SU-DHL-6 (cell line): ENCODE data around the gene BHMT.

ENCODE experiments used
- H2AFZ ChIP-seq: fragments of 200-600 bp; sonication (generic); 2 replicates; pipeline ENCODE4 v1.6.1; 2014; ENCODE audit warnings: low read depth, mild to moderate bottlenecking, moderate library complexity, mixed read lengths, antibody characterized with exemption, low read length; ENCODE audit not compliant: severe bottlenecking
- H3F3A ChIP-seq: fragments of 200-600 bp; shearing (Covaris generic); 2 replicates; pipeline ENCODE4 v1.6.0; 2016; ENCODE audit warnings: antibody characterized with exemption, mild to moderate bottlenecking; ENCODE audit not compliant: insufficient read depth
- H3K27ac ChIP-seq: fragments of 200-600 bp; sonication (generic); 2 replicates; pipeline ENCODE4 v1.5.1; 2016; ENCODE audit warnings: low read depth, mild to moderate bottlenecking, low read length, moderate library complexity, mixed read lengths
- H3K27me3 ChIP-seq: fragments of 200-600 bp; sonication (generic), shearing (Covaris generic); 2 replicates; pipeline ENCODE4 v1.6.0; 2014; ENCODE audit warnings: mild to moderate bottlenecking, low read length
- H3K36me3 ChIP-seq: fragments of 200-600 bp; sonication (generic); 2 replicates; pipeline ENCODE4 v1.6.1; 2014; ENCODE audit warnings: mild to moderate bottlenecking, low read length, mixed read lengths
- H3K4me2 ChIP-seq: fragments of 300-600, 200-600 bp; shearing (Covaris generic), sonication (generic); 2 replicates; pipeline ENCODE4 v1.6.0; 2014; ENCODE audit warnings: low read length, low read depth, mild to moderate bottlenecking; ENCODE audit not compliant: poor library complexity, severe bottlenecking
- H3K4me3 ChIP-seq: fragments of 200-600 bp; sonication (generic); 2 replicates; pipeline ENCODE4 v1.5.1; 2014; ENCODE audit warnings: antibody characterized with exemption, low read length, mild to moderate bottlenecking, mixed read lengths; ENCODE audit not compliant: insufficient read depth, poor library complexity, severe bottlenecking
- H3K79me2 ChIP-seq: fragments of 200-600 bp; sonication (generic); 2 replicates; pipeline ENCODE4 v1.6.1; 2014; ENCODE audit warnings: mild to moderate bottlenecking, low read length, moderate library complexity; ENCODE audit not compliant: insufficient read depth
- H3K9ac ChIP-seq: fragments of 200-600 bp; sonication (generic); 2 replicates; pipeline ENCODE4 v1.7.0; 2014; ENCODE audit warnings: mild to moderate bottlenecking, low read length
- H3K9me2 ChIP-seq: fragments of 200-600 bp; sonication (generic); replicated peaks from 2 replicates; pipeline ENCODE4 v1.6.1; 2014; ENCODE audit warnings: low read length; ENCODE audit not compliant: insufficient read depth
- H3K9me3 ChIP-seq: fragments of 200-600 bp; sonication (generic); 2 replicates; pipeline ENCODE4 v1.6.1; 2014; ENCODE audit warnings: low read length, mixed read lengths; ENCODE audit not compliant: insufficient read depth
- H4K20me1 ChIP-seq: fragments of 200-600 bp; sonication (generic); 2 replicates; pipeline ENCODE4 v1.6.1; 2014; ENCODE audit warnings: low read depth, mild to moderate bottlenecking, antibody characterized with exemption, low read length, moderate library complexity, mixed read lengths
- CTCF ChIP-seq: fragments of 200-600 bp; sonication (generic); IDR thresholded peaks from one replicate; pipeline ENCODE4 v1.5.1; 2017; ENCODE audit warnings: antibody characterized with exemption, mild to moderate bottlenecking, low read length, moderate library complexity; ENCODE audit not compliant: insufficient read depth, poor library complexity, severe bottlenecking
- EZH2phosphoT487 ChIP-seq: fragments of 200-600 bp; sonication (generic), shearing (Covaris generic); conservative IDR thresholded peaks from 2 replicates; pipeline ENCODE4 v1.6.1; 2018; ENCODE audit warnings: mild to moderate bottlenecking, antibody characterized with exemption, low read length, moderate library complexity, mixed read lengths

Gene BHMT

GRCh38 chr5:79111387-79111959 lies at the start of gene BHMT:
Gene BHMT, plus strand, starts transcription at chr5:79111809. Its CDS starts 77 bp downstream, at chr5:79111886.
- Histone ChIP-seq H3K9ac (no peak within 1 kb of the TSS), H3K79me2 (no peaks in the 10 kb centered on the region), H3K27me3 (no peaks in the 10 kb centered on the region), H4K20me1 (no peaks in the 10 kb centered on the region), H3K4me2 (no peak within 1 kb of the TSS), H2AFZ (no peak within 1 kb of the TSS), H3K9me3 (no peaks in the 10 kb centered on the region), H3K4me3 (no peak within 1 kb of the TSS), H3K36me3 (no peaks in the 10 kb centered on the region), H3K27ac (no peak within 1 kb of the TSS), H3F3A (no peaks in the 10 kb centered on the region), H3K9me2 (no peaks in the 10 kb centered on the region)
- no peak for TF ChIP-seq CTCF
- no peak for TF ChIP-seq EZH2phosphoT487

- Histone ChIP-seq H3K79me2 (no peaks in the 10 kb centered on the region), H3K9me2 (no peaks in the 10 kb centered on the region), H3K9me3 (no peaks in the 10 kb centered on the region), H3K27ac (no peak overlapping the region), H3F3A (no peaks in the 10 kb centered on the region), H2AFZ (no peak overlapping the region), H3K9ac (no peak overlapping the region), H3K4me3 (no peak overlapping the region), H3K27me3 (no peaks in the 10 kb centered on the region), H3K4me2 (no peak overlapping the region), H3K36me3 (no peaks in the 10 kb centered on the region), H4K20me1 (no peaks in the 10 kb centered on the region)
- no peak for TF ChIP-seq EZH2phosphoT487
- no peak for TF ChIP-seq CTCF
Observed at GRCh38 chr5:79062436-79062835, 49.2 kb upstream of the BHMT start.

- TF ChIP-seq CTCF: no peak
- no peak within 1 kb of the TSS for H3K4me3 ChIP-seq
- no peaks in the 10 kb centered on the region for H4K20me1 ChIP-seq
- H3K9me2 ChIP-seq: no peaks in the 10 kb centered on the region
- no peak within 1 kb of the TSS for H3K4me2 ChIP-seq
- no peaks in the 10 kb centered on the region for H3K27me3 ChIP-seq
- H3K36me3 ChIP-seq: no peaks in the 10 kb centered on the region
- H3K27ac ChIP-seq: no peak within 1 kb of the TSS
- H2AFZ ChIP-seq: no peak within 1 kb of the TSS
- H3K9ac ChIP-seq: no peak within 1 kb of the TSS
- no peaks in the 10 kb centered on the region for H3K79me2 ChIP-seq
- H3K9me3 ChIP-seq: no peaks in the 10 kb centered on the region
- no peaks in the 10 kb centered on the region for H3F3A ChIP-seq
Observed at GRCh38 chr5:79069488-79070349, 41.9 kb upstream of the BHMT start, which contains the start of the genes BHMT2 and DMGDH. Gene BHMT2, plus strand, starts transcription at chr5:79069767. Its CDS starts 16 bp downstream, at chr5:79069783. Gene DMGDH, minus strand, starts transcription at chr5:79069674. Its CDS starts 54 bp downstream, at chr5:79069620.
